D721Med (cell line): Measurements from ENCODE around the gene CLIP4.

Experiments used
- DNase-seq: peaks from one replicate; pipeline ENCODE4 v3.0.0; 2011; ENCODE audit warnings: low spot score; ENCODE audit not compliant: insufficient read length
- FAIRE-seq: peaks from 2 replicates; lab custom pipeline; 2011; peaks lifted over from hg19 to GRCh38; lab: Jason Lieb, UNC
- CTCF ChIP-seq: IDR thresholded peaks from 2 replicates; pipeline ENCODE4 v1.5.1; 2012; ENCODE audit warnings: mild to moderate bottlenecking, control low read depth; ENCODE audit not compliant: insufficient read depth; ENCODE audit errors: missing control alignments

CLIP4 gene

DNA sequence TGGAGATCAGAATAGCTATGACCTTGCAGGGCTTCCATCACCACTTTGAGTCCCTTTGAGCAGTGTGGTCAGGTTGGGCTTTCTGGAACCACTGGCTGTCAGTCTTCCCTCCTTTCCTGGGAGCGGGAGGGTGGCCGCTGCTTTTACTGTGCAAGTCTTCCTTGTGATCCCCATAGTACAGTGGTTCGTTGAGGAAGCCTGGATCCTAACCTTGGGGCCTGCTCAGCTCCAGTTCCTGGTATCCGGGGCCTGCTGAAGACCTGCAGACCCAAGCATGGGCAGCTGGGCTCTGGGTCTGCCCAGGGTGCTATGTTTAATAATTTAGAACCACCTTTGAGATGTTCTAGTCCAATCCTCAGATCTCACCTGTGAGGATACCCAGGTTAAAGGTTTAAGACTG is 104.2 kb downstream of the CLIP4 start:
- no peak for TF ChIP-seq CTCF
- FAIRE-seq (no peak), DNase-seq (no peak)

- no peak for FAIRE-seq
Observed at GRCh38 chr2:29220506-29221270, 105.5 kb downstream of the CLIP4 start.

GRCh38 chr2:29222381-29223179 is 107.4 kb downstream of the CLIP4 start:
- DNase-seq, result no peak
- FAIRE-seq, result no peak
- TF ChIP-seq CTCF, result no peak

More at GRCh38 chr2:29220506-29221270, 105.5 kb downstream of the CLIP4 start:
- no peak for DNase-seq
- TF ChIP-seq CTCF, result no peak

GRCh38 chr2:29223257-29223656 is 108.0 kb downstream of the CLIP4 start:
- TF ChIP-seq CTCF, result no peak
- FAIRE-seq (no peak), DNase-seq (no peak)

GRCh38 chr2:29223851-29224692 is 108.9 kb downstream of the CLIP4 start:
- TF ChIP-seq CTCF, result no peak
- DNase-seq, result no peak
- FAIRE-seq, result no peak

- no peak for DNase-seq
- no peak for FAIRE-seq
- TF ChIP-seq CTCF, result no peak
Observed at GRCh38 chr2:29224693-29225551, 109.7 kb downstream of the CLIP4 start.
